OCI-LY1 (cell line): ENCODE results near the gene MOB3C.

ENCODE experiments used
- EZH2 ChIP-seq: fragments of 200-600 bp; sonication (generic), shearing (Covaris generic); IDR thresholded peaks from 2 replicates; pipeline ENCODE4 v1.8.0; 2017; ENCODE audit warnings: borderline replicate concordance, mixed run types, mild to moderate bottlenecking, antibody characterized with exemption, low read length, moderate library complexity, mixed read lengths
- TF ChIP-seq, protein P1 (sequence below): fragments of 200-600 bp; sonication (generic), shearing (Covaris generic); IDR thresholded peaks from 2 replicates; pipeline ENCODE4 v1.5.1; 2017; ENCODE audit warnings: mild to moderate bottlenecking, antibody characterized with exemption, low read length, moderate library complexity, mixed read lengths

GRCh38 chr1:46580140-46580903 is 36.3 kb downstream of the MOB3C start:
- TF ChIP-seq, protein P1, sequence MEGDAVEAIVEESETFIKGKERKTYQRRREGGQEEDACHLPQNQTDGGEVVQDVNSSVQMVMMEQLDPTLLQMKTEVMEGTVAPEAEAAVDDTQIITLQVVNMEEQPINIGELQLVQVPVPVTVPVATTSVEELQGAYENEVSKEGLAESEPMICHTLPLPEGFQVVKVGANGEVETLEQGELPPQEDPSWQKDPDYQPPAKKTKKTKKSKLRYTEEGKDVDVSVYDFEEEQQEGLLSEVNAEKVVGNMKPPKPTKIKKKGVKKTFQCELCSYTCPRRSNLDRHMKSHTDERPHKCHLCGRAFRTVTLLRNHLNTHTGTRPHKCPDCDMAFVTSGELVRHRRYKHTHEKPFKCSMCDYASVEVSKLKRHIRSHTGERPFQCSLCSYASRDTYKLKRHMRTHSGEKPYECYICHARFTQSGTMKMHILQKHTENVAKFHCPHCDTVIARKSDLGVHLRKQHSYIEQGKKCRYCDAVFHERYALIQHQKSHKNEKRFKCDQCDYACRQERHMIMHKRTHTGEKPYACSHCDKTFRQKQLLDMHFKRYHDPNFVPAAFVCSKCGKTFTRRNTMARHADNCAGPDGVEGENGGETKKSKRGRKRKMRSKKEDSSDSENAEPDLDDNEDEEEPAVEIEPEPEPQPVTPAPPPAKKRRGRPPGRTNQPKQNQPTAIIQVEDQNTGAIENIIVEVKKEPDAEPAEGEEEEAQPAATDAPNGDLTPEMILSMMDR = no peak
- no peak for TF ChIP-seq EZH2
